Measurements from ENCODE around the gene PLEKHM3.

GRCh38 chr2:207792244-207792785, 233.0 kb downstream of the PLEKHM3 start:
- TF ChIP-seq POLR2AphosphoS5 (IDR thresholded peaks at IDR 0.05): no peak
- no peak for TF ChIP-seq CTCF (IDR thresholded peaks at IDR 0.05)
- no peak for TF ChIP-seq POLR2A (IDR thresholded peaks at IDR 0.05)
